ENCODE data around the gene SLC52A1.

SLC52A1 gene

DNA sequence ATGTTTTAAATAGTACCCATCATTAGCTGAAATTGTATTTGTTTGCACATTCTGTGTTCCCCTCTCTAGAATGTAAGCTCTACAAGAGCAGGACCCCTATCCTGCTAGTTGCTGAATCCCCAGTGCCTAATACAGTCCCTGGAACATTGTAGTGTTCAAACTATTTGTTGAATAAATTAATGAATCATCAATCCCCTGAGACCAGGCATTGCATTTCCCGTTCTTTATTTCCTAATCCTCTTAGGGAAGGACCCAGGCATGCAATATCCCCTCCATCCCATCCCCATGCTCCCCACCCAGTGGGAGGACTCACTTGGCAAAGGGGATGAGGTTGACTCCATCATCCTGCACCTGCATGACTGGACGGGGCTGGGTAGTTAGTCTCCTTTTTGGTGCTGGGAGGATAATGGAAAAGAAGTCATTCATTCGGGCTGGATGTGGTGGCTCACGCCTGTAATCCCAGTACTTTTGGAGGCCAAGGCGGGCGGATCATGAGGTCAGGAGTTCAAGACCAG, 41.1 kb downstream of the SLC52A1 start:
- no peak for DNase-seq (ENCODE audit: extremely low read depth in 1 of 2, low read depth in 1 of 2)

DNA sequence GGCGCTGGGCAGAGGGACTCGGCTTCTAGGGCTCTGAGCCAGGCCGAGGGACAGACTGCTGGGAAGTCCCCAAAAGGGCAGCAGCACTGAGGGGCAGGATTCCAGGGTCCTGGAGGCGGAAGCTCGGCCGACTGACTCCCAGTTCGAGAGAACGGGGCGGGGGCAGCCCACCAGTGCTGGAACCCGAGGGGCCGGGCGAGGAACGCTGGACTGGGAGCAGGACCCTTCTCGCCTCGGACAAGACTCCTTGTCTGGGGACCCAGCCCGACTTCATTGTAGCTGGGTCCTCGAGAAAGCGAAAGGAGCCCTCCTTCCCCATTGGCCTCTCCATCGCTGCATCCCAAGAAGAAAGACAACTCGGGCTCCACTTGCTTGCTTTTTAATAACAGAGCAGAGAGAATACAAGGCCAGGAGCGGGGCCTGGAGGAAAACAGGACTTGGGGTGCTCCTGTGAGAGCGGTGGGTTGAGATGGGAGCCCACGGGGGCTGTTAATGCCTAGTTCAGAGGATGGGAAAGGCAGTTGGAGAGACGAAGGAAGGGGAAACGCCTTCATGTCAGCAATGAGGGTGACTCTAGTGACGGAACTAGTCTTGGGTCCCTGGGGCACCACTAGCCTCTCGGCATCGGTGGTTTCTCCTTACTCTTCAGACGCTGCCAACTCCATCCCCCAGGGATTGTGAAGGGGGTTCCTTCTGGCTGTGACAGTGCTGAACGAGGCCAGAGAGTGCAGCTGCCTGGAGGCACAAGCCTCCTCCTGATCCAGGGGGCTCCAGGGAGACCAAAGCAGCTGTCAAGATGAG, 47.3 kb downstream of the SLC52A1 start:
- DNase-seq (ENCODE audit: extremely low read depth in 1 of 2, low read depth in 1 of 2): no peak

DNA sequence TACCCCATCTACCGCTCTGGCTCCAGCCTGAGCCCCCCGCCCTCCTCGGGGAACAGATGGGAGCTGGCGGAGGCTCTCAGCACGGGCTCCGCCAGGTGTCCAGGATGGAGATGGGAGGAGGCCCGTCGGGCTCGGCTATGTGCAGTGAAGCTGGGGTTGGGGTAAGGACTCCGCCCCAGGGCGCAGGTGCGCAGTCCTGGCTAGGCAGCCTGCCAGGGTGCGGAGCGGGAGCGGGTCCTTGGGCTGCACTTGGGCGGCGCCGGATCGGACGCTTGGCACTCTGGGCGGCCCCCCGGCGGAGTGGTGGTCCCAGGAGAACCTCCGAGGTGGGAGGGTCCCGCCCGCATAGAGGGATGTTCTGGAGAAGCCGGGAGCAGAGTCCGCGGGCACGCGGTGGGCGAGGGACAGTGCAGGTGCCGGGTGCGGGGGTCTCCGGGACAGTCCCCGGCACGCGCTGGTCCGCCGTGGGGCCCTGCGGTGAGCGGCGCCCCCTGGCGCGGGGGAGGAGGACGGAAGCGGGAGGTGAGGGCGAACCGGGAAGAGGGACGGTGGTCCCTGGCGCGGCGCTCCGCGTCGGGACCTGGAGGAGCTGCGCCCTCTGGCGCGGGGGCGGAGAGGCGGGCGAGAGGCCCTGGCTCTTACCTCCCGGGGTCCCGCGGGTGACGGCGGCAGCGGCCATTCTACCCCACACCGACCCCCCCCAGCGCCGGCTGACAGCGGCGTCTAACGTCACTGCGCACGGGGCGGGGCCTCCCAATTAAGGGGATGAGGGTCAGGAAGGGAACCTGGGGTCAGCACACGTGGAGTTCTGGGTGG, 48.1 kb downstream of the SLC52A1 start, which contains the start of gene CAMTA2:
Gene CAMTA2 (minus strand): TSS at position 725 of the 816 bp plus-strand sequence. CDS start 1,453 bp downstream, outside the sequence.
- peak; percentile 76 to 83 for DNase-seq (ENCODE audit: extremely low read depth in 1 of 2, low read depth in 1 of 2)

DNA sequence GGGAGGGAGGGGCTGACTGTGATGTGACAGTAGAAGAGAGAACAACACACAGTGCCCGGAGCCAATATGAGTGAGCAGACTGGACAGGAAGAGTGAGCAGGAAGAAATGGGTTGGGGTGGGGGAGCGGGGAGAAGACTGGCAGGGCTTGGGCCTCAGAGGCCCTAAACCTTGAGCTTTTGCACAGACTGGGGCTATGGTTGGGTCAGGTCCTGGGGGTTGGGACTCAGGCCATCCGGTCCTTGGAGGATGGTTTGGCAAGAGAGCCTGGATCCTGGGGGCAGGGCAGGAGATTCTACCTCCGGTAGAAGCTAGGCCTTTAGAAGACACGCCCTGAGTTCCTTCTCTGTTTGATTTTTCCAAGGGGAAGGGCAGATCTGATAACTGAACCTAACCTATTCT, 48.8 kb downstream of the SLC52A1 start:
- DNase-seq (ENCODE audit: extremely low read depth in 1 of 2, low read depth in 1 of 2): no peak

All from activated CD8-positive, alpha-beta memory T cell treated with anti-CD3 and anti-CD28 coated beads for 1 hour (primary cell).